Stimulated activated CD4-positive, alpha-beta T cell treated with anti-CD3 and anti-CD28 coated beads, Interleukin-2, amount 100 ng/mL, for 4 hours (primary cell): Measurements from ENCODE around the gene SERPINC1.
"Not testable (repeated sequence)": the region's sequence is repeated elsewhere in the genome, so short reads cannot be mapped to it uniquely, and the experiment has no call there.

Source experiments
- DNase-seq: peaks from one replicate; pipeline ENCODE4 v3.0.0-alpha.2; 2020; ENCODE audit warnings: low read depth

SERPINC1 gene

GRCh38 chr1:173889885-173890284 is 27.2 kb downstream of the SERPINC1 start:
- no peak for DNase-seq

- no peak for DNase-seq
Measured at GRCh38 chr1:173888749-173889148, 28.4 kb downstream of the SERPINC1 start.

GRCh38 chr1:173887627-173888026 is 29.5 kb downstream of the SERPINC1 start:
- DNase-seq: no peak

GRCh38 chr1:173886746-173887611 is 30.1 kb downstream of the SERPINC1 start:
- no peak for DNase-seq

- DNase-seq: no peak
Measured at GRCh38 chr1:173884701-173885100, 32.4 kb downstream of the SERPINC1 start.

- not testable (repeated sequence) for DNase-seq
Measured at GRCh38 chr1:173881117-173881516, 36.0 kb downstream of the SERPINC1 start.

- DNase-seq: no peak
Measured at GRCh38 chr1:173878251-173878650, 38.9 kb downstream of the SERPINC1 start.

GRCh38 chr1:173876732-173877131 is 40.4 kb downstream of the SERPINC1 start:
- no peak for DNase-seq

- DNase-seq: no peak
Measured at GRCh38 chr1:173871500-173871899, 45.6 kb downstream of the SERPINC1 start.

- DNase-seq: no peak
Measured at GRCh38 chr1:173871091-173871490, 46.0 kb downstream of the SERPINC1 start.

- no peak for DNase-seq
Measured at GRCh38 chr1:173870252-173871075, 46.7 kb downstream of the SERPINC1 start.

- no peak for DNase-seq
Measured at GRCh38 chr1:173869021-173869359, 48.1 kb downstream of the SERPINC1 start.

GRCh38 chr1:173868266-173869020 is 48.7 kb downstream of the SERPINC1 start, which contains the start of gene ZBTB37:
ZBTB37 (plus strand) TSS chr1:173868380; CDS start chr1:173870226, 1,846 bp downstream.
- peak; percentile 92 for DNase-seq

- DNase-seq: peak; percentile 100
Measured at GRCh38 chr1:173867753-173868265, 49.3 kb downstream of the SERPINC1 start, which contains the start of gene GAS5. GAS5 (minus strand) TSS chr1:173867989.

GRCh38 chr1:173867141-173867752 is 49.9 kb downstream of the SERPINC1 start:
- no peak for DNase-seq

- DNase-seq: no peak
Measured at GRCh38 chr1:173866413-173867115, 50.6 kb downstream of the SERPINC1 start.

- DNase-seq: no peak
Measured at GRCh38 chr1:173865468-173866164, 51.5 kb downstream of the SERPINC1 start.

GRCh38 chr1:173864179-173864867 is 52.8 kb downstream of the SERPINC1 start:
- DNase-seq: no peak
